Mucosa of descending colon (tissue), 3 donors: ENCODE data around the gene SCAF1. TPM values are rescaled to one million over a fixed set of nuclear protein-coding genes. Genes with fewer than 3 reads are reported as not detected.

ENCODE experiments used
- ATAC-seq: fragments of 200-7000 bp; cut with Tn5 transposase; one replicate; pipeline ENCODE4 v1.9.1; 2020; ENCODE audit warnings: mild to moderate bottlenecking, moderate library complexity
- DNase-seq, 3 donors: peaks; one replicate each; pipeline ENCODE4 v3.0.0-alpha.2; 2020
- H3K36me3 ChIP-seq: fragments of 200-600 bp; one replicate; pipeline ENCODE4 v1.8.0; 2021; ENCODE audit warnings: low read depth, mild to moderate bottlenecking
- H3K4me1 ChIP-seq: fragments of 200-600 bp; one replicate; pipeline ENCODE4 v1.8.0; 2021; ENCODE audit warnings: low read depth, mild to moderate bottlenecking
- H3K4me3 ChIP-seq: fragments of 200-600 bp; one replicate; pipeline ENCODE4 v1.8.0; 2021; ENCODE audit warnings: mild to moderate bottlenecking
- H3K9me3 ChIP-seq: fragments of 200-600 bp; one replicate; pipeline ENCODE4 v1.8.0; 2021; ENCODE audit warnings: mild to moderate bottlenecking
- intact Hi-C, 2 donors: fragments of 100-400 bp; cut with DNase I in 1 of 2; cut with micrococcal nuclease in 1 of 2; formaldehyde crosslinking; loops; one replicate each; pipeline versions ENCODE4 v1.11.0 to v1.11.1; 2022; cut with DNase I, micrococcal nuclease
- microRNA-seq: library from miRNA; unstranded; fragments of <30 nt; microRNA quantifications from one replicate; pipeline ENCODE4, GENCODE V29; 2019
- total RNA-seq, 3 donors: library from RNA; stranded (reverse); fragmentation: NEBNext Ultra II Directional in 2 of 3; extraction: Animal tissue kit (Norgen Biotek cat#: 25700) in 2 of 3; gene quantifications; one replicate each; pipeline versions ENCODE4 v1.2.1 to v1.2.4, GENCODE V29; 2021 to 2023
- TF ChIP-seq, protein P1 (sequence below): fragments of 200-600 bp; IDR thresholded peaks from one replicate; pipeline ENCODE4 v1.8.0; 2022; ENCODE audit warnings: antibody characterized with exemption, mild to moderate bottlenecking
- donor health status: DM: no; HTN: no; CAD: no; lungs with moderate emphysema.
- donor health status: DM: no; HTN: no; CAD: no.
- donor health status: DM: no; HTN: yes; CAD: no.

Gene SCAF1
- total RNA-seq, 3 donors from 2014 or later, result 55.5 to 75.0 (median 56.1) TPM

DNA sequence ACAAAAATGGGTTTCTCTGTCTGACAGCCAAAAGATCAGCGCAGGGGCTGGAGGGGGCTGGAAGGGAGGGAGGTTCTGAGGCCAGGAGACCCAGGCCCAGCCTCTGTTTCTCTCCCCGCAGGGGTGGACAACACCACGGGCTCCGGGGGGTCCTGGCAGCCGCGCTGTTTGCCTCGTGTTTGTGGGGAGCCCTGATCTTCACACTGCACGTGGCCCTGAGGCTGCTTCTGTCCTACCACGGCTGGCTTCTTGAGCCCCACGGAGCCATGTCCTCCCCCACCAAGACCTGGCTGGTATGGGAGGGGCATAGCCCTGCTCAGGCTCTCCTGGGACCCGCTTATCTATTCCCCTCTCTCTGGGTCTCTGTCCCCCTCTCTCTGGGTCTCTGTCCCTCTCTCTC lies 58.6 kb downstream of the SCAF1 start:
- TF ChIP-seq, protein P1, sequence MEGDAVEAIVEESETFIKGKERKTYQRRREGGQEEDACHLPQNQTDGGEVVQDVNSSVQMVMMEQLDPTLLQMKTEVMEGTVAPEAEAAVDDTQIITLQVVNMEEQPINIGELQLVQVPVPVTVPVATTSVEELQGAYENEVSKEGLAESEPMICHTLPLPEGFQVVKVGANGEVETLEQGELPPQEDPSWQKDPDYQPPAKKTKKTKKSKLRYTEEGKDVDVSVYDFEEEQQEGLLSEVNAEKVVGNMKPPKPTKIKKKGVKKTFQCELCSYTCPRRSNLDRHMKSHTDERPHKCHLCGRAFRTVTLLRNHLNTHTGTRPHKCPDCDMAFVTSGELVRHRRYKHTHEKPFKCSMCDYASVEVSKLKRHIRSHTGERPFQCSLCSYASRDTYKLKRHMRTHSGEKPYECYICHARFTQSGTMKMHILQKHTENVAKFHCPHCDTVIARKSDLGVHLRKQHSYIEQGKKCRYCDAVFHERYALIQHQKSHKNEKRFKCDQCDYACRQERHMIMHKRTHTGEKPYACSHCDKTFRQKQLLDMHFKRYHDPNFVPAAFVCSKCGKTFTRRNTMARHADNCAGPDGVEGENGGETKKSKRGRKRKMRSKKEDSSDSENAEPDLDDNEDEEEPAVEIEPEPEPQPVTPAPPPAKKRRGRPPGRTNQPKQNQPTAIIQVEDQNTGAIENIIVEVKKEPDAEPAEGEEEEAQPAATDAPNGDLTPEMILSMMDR, result no peak
- DNase-seq (no peak), ATAC-seq (no peak)
- Histone ChIP-seq H3K9me3 (no peaks in the 10 kb centered on the region), H3K4me1 (no peaks in the 10 kb centered on the region), H3K36me3 (no peaks in the 10 kb centered on the region), H3K4me3 (no peak overlapping the region)
- intact Hi-C loops, result no loop called here

DNA sequence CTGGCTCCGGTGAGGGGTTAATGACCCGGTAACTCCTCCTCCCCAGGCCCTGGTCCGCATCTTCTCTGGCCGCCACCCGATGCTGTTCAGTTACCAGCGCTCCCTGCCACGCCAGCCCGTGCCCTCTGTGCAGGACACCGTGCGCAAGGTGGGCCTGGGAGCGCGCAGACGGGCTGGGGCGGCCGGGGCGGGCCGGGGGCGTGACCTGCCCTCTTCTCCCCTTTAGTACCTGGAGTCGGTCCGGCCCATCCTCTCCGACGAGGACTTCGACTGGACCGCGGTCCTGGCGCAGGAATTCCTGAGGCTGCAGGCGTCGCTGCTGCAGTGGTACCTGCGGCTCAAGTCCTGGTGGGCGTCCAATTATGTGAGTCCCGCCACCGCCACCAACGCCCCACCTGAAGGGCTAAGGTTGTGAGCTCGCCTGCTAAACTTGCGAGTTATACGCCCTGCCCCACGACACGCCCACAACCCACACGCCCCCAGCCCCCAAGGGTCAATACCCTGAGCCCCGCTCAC lies 59.3 kb downstream of the SCAF1 start:
- intact Hi-C loops, result no loop called here
- Histone ChIP-seq H3K4me1 (no peaks in the 10 kb centered on the region), H3K9me3 (no peaks in the 10 kb centered on the region), H3K4me3 (no peak overlapping the region), H3K36me3 (no peaks in the 10 kb centered on the region)
- no peak for DNase-seq
- TF ChIP-seq, protein P1, result no peak
- ATAC-seq, result no peak

DNA sequence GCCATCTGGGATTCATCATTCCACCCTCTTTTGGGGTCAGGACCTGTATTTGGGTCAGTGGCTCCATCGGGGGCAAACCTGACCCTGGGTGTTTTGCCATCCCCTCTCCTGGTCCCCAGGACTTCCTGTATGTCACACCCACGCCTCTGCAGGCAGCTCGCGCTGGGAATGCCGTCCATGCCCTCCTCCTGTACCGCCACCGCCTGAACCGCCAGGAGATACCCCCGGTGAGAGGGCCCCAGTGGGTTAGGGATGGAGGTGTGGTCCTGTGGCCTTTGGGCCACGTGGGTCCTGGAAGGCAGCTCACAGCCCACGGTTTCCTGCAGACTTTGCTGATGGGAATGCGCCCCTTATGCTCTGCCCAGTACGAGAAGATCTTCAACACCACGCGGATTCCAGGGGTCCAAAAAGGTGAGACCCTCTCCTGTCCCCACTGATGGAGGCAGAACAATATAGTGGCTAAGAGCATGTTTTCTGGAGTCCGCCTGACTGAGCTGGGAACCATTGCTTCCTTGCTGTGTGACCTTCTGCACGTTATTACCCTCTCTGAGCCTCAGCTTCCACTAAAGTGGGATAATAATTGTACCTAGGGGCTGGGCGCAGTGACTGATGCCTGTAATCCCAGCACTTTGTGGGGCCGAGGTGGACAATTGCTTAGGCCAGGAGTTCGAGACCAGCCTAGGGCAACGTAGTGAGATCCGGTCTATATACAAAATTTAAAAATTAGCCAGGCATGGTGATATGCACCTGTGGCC lies 63.1 kb downstream of the SCAF1 start:
- Histone ChIP-seq H3K4me1 (no peaks in the 10 kb centered on the region), H3K9me3 (no peaks in the 10 kb centered on the region), H3K36me3 (no peaks in the 10 kb centered on the region), H3K4me3 (no peak overlapping the region)
- ATAC-seq, result no peak
- TF ChIP-seq, protein P1, result no peak
- DNase-seq, result no peak
- intact Hi-C loops, result no loop called here

DNA sequence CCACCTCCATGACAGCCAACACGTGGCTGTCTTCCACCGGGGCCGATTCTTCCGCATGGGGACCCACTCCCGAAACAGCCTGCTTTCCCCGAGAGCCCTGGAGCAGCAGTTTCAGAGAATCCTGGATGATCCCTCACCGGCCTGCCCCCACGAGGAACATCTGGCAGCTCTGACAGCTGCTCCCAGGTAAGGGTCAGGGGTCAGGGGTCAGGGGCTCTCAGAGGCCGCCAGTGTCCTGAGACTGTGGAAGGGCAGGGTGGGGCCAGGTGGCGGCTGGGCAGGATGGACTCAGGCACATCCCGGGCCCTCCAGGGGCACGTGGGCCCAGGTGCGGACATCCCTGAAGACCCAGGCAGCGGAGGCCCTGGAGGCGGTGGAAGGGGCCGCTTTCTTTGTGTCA lies 63.9 kb downstream of the SCAF1 start:
- DNase-seq (no peak), ATAC-seq (no peak)
- Histone ChIP-seq H3K4me1 (no peaks in the 10 kb centered on the region), H3K9me3 (no peaks in the 10 kb centered on the region), H3K4me3 (no peak overlapping the region), H3K36me3 (no peaks in the 10 kb centered on the region)
- intact Hi-C loops, result no loop called here
- TF ChIP-seq, protein P1, result no peak

Small RNA genes lying within 50 kb of the gene (microRNA-seq; reads per million reads assigned to microRNA genes)
- not detected for gene MIR5088

Other genes starting within 250 kb of the SCAF1 start
- gene PTH2, start 218.8 kb upstream of the SCAF1 start, total RNA-seq, result not detected
- gene GFY, start 216.8 kb upstream of the SCAF1 start, total RNA-seq, result not detected
- gene SLC17A7, start 200.7 kb upstream of the SCAF1 start, total RNA-seq, result 1 to 10 TPM in 1 of 3 donors, under 1 TPM in 2; 0.20 to 1.0 (median 0.51) TPM
- gene PIH1D1, start 190.4 kb upstream of the SCAF1 start, total RNA-seq, result 10 to 100 TPM; 65.2 to 78.7 (median 76.6) TPM
- 10 to 100 TPM; 31.2 to 36.4 (median 36.3) TPM for gene ALDH16A1, start 189.0 kb upstream of the SCAF1 start, total RNA-seq
- 10 to 100 TPM in 1 of 3 donors, 1 to 10 TPM in 2; 3.3 to 14.8 (median 7.8) TPM for gene FLT3LG, start 168.0 kb upstream of the SCAF1 start, total RNA-seq
- 1,000 to 10,000 TPM; 2,162 to 2,782 (median 2,296) TPM for gene RPL13A, start 154.6 kb upstream of the SCAF1 start, total RNA-seq
- 1,000 to 10,000 TPM; 1,414 to 1,682 (median 1,521) TPM for gene RPS11, start 145.8 kb upstream of the SCAF1 start, total RNA-seq
- 100 to 1,000 TPM; 308 to 537 (median 450) TPM for gene FCGRT, start 129.5 kb upstream of the SCAF1 start, total RNA-seq
- gene RCN3, start 114.2 kb upstream of the SCAF1 start, total RNA-seq, result 10 to 100 TPM; 28.5 to 42.2 (median 34.0) TPM
- gene NOSIP, start 61.7 kb upstream of the SCAF1 start, total RNA-seq, result 10 to 100 TPM; 59.2 to 72.5 (median 66.3) TPM
- gene PRRG2, start 60.9 kb upstream of the SCAF1 start, total RNA-seq, result 10 to 100 TPM in 2 of 3 donors, 1 to 10 TPM in 1; 9.1 to 25.1 (median 18.9) TPM
- gene PRR12, start 51.0 kb upstream of the SCAF1 start, total RNA-seq, result 10 to 100 TPM; 24.2 to 37.3 (median 26.2) TPM
- 10 to 100 TPM; 43.9 to 89.8 (median 48.6) TPM for gene RRAS, start 2.1 kb upstream of the SCAF1 start, total RNA-seq
- 100 to 1,000 TPM in 1 of 3 donors, 10 to 100 TPM in 2; 76.1 to 119 (median 90.1) TPM for gene IRF3, start 23.6 kb downstream of the SCAF1 start, total RNA-seq
- 10 to 100 TPM in 2 of 3 donors, 1 to 10 TPM in 1; 9.6 to 20.8 (median 16.3) TPM for gene BCL2L12, start 23.7 kb downstream of the SCAF1 start, total RNA-seq
- gene PRMT1, start 35.1 kb downstream of the SCAF1 start, total RNA-seq, result 100 to 1,000 TPM in 1 of 3 donors, 10 to 100 TPM in 2; 68.1 to 101 (median 94.8) TPM
- 1 to 10 TPM in 2 of 3 donors, under 1 TPM in 1; 0.69 to 1.3 (median 1.2) TPM for gene ADM5, start 47.4 kb downstream of the SCAF1 start, total RNA-seq
- 1 to 10 TPM; 1.9 to 7.6 (median 2.2) TPM for gene CPT1C, start 48.9 kb downstream of the SCAF1 start, total RNA-seq
- under 1 TPM in 1 of 3 donors, not detected in 2; 0.35 TPM for gene TSKS, start 121.1 kb downstream of the SCAF1 start, total RNA-seq
- gene AP2A1, start 124.8 kb downstream of the SCAF1 start, total RNA-seq, result 10 to 100 TPM; 73.6 to 84.8 (median 82.5) TPM
- 10 to 100 TPM in 2 of 3 donors, 1 to 10 TPM in 1; 6.6 to 21.0 (median 11.9) TPM for gene FUZ, start 171.1 kb downstream of the SCAF1 start, total RNA-seq
- 10 to 100 TPM; 54.7 to 57.4 (median 55.2) TPM for gene MED25, start 176.1 kb downstream of the SCAF1 start, total RNA-seq
- gene PTOV1, start 208.9 kb downstream of the SCAF1 start, total RNA-seq, result 100 to 1,000 TPM in 2 of 3 donors, 10 to 100 TPM in 1; 92.8 to 171 (median 107) TPM
- 100 to 1,000 TPM in 2 of 3 donors, 10 to 100 TPM in 1; 84.3 to 114 (median 111) TPM for gene PNKP, start 225.4 kb downstream of the SCAF1 start, total RNA-seq
- gene AKT1S1, start 235.1 kb downstream of the SCAF1 start, total RNA-seq, result 10 to 100 TPM; 38.8 to 44.0 (median 42.3) TPM
- 10 to 100 TPM; 33.7 to 55.7 (median 45.1) TPM for gene TBC1D17, start 235.5 kb downstream of the SCAF1 start, total RNA-seq